ENCODE data around the gene OLFM1. TPM values are rescaled to one million over a fixed set of nuclear protein-coding genes. Genes with fewer than 3 reads are reported as not detected.
"Not testable (repeated sequence)": the region's sequence is repeated elsewhere in the genome, so short reads cannot be mapped to it uniquely, and the experiment has no call there.

The OLFM1 gene
- total RNA-seq, 1 donor from 2014 or later = 0.58 TPM

DNA sequence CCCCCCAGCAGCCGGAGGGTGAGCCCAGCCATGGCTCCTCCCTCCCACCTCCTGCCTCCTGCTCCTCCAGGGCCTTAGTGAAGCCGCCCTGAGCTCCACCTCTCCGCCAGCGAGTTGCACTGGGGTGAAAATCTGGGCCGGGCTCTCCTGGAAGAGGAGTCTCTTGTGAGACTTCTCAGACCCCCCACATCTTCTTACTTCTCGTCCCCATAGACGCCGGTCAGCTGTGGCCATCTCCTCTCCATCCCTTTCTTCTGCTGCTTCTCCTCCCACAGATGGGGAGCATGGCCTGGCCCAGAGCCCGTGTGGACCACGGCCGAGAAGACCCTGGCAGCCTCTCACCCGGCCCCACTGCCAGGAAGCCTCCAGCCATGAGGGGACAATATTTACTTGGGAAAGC is 17.3 kb downstream of the OLFM1 start:
- no peak for DNase-seq (ENCODE audit: extremely low read depth, low read depth, low spot score)

DNA sequence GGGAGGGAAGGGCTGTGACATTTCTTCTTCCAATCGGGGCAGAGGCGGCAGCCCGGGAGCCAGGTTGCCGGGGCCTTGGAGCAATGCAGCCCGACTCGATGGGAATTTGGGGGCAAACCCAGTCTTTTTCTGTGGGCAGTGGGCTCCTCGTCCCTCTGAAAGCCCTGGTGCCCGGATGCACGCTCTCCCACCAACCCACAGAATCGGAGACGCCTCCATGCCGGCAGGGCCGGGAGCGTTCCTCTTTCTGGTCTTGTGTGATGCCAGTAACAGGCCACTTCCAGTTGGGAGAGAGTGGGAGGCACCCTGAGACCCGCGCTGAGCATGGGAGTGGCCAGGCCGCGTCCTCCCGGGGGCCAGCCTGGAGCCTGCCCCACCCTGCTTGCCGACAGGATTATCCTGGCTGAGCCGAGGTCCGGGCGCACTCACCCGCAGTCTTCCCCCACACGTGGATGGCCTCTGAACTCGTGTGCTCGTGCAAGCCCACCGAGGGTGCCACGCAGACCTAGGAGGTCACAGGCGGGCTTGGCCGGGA is 17.8 kb downstream of the OLFM1 start:
- DNase-seq (ENCODE audit: extremely low read depth, low read depth, low spot score) = no peak

DNA sequence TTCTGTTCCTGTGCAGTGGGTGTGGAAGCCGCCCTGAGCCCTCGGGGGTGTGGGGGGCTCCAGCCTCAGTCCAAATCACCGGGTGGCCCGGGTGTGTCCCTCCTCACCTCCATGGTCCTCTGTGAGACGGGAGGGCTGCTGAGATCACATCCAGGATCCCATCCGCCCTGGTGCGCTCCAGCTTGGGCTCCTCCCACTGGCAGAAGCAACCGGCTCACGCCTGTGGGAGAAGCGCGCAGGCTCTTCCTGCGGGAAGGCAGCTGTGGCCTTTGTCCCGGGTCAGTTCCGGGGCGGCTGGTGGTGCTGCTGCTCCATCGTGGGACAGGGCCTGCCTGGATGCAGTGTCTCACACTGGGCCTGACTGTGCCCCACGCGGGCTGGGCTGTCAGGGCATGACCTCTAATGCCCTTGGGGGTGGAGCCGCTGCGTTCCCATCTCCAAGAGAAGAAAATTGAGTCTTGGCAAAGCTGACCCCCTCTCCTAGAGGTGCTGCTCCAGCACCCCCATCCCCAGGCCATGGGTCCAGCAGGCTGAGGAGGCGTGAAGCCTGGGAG is 18.5 kb downstream of the OLFM1 start:
- DNase-seq (ENCODE audit: extremely low read depth, low read depth, low spot score) = no peak

GRCh38 chr9:135106551-135107270 is 19.2 kb downstream of the OLFM1 start:
- DNase-seq (ENCODE audit: extremely low read depth, low read depth, low spot score) = no peak

GRCh38 chr9:135107581-135108235 is 20.2 kb downstream of the OLFM1 start:
- no peak for DNase-seq (ENCODE audit: extremely low read depth, low read depth, low spot score)

- DNase-seq (ENCODE audit: extremely low read depth, low read depth, low spot score) = no peak
These were observed 21.5 kb downstream of the OLFM1 start for GRCh38 chr9:135108831-135109510.

- no peak for DNase-seq (ENCODE audit: extremely low read depth, low read depth, low spot score)
These were observed 22.2 kb downstream of the OLFM1 start for GRCh38 chr9:135109650-135110049.

- DNase-seq (ENCODE audit: extremely low read depth, low read depth, low spot score) = no peak
These were observed 22.9 kb downstream of the OLFM1 start for GRCh38 chr9:135110416-135110815.

DNA sequence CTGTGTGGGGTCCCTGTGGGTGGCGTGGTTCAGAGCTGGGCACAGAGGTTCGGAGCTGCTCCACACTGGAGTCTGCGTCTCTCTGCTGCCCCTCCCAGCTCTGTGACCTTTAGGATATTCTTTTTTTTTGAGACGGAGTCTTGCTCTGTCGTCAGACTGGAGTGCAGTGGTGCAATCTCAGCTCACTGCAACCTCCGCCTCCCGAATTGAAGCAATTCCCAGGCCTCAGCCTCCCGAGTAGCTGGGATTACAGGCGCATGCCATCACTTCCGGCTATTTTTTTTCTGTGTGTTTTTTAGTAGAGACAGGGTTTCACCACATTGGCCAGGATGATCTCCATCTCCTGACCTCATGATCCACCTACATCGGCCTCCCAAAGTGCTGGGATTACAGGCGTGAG is 24.1 kb downstream of the OLFM1 start:
- not testable (repeated sequence) for DNase-seq (ENCODE audit: extremely low read depth, low read depth, low spot score)

DNA sequence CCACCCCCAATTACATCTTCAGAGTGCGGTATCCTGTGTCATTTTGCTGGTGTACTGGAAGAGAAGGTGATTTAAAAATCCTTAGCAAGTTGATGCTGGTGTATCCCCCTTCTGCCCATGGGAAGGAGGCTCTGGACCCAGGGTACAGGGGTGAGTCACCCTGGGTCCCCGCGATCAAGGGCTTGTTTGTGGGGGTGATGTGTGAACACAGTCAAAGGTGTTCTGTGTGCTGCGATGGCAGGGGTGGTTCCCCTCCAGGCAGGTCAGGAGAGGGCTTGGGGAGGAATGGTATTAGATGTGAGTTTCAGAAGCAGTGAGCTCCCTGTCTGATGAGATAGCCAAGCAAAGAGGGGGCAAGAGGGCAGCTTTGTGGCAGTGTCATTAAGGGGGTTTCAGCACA is 28.9 kb downstream of the OLFM1 start:
- DNase-seq (ENCODE audit: extremely low read depth, low read depth, low spot score) = no peak

GRCh38 chr9:135116881-135117280 is 29.4 kb downstream of the OLFM1 start:
- no peak for DNase-seq (ENCODE audit: extremely low read depth, low read depth, low spot score)

DNA sequence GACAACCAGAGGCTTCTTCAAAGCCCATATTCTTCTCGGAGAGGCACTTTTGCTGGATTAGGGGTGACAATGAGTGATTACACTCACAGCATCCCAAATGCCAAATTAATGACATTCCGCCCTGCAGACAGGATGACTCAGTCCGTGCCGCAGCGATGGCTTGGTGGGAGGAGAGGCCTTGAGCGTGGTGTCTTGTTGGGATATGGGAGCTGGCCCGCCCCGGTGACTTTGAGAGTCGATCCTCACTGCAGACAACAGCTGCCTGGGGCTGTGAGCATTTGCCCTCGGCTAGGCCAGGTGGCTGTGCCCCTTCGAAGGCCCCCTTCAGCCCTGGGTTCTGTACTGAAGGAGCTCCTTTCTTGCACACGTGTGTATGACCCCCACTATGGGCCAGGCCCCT is 29.8 kb downstream of the OLFM1 start:
- no peak for DNase-seq (ENCODE audit: extremely low read depth, low read depth, low spot score)

GRCh38 chr9:135119496-135120064 is 32.1 kb downstream of the OLFM1 start:
- no peak for DNase-seq (ENCODE audit: extremely low read depth, low read depth, low spot score)

GRCh38 chr9:135120249-135120648 is 32.8 kb downstream of the OLFM1 start:
- no peak for DNase-seq (ENCODE audit: extremely low read depth, low read depth, low spot score)

DNA sequence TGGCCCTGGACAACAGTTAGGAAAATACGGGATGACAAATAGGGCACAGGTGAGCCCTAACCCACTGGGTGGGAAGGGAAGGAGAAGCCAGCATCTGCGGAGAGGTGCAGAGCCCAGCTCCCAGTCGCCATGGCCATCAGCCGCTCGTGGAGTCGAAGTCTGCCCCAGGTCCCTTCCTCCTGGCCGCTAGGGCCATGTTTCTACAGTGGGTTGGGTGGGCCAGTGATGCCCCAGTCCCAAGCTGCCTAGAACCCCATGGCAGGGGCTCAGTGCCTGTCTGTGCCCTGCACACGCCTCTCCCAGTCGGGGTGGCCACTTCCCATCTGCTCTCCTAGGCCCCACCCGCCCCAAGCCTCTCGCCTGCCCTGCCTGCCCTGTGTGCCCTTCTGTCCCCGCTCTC is 34.8 kb downstream of the OLFM1 start:
- no peak for DNase-seq (ENCODE audit: extremely low read depth, low read depth, low spot score)

DNA sequence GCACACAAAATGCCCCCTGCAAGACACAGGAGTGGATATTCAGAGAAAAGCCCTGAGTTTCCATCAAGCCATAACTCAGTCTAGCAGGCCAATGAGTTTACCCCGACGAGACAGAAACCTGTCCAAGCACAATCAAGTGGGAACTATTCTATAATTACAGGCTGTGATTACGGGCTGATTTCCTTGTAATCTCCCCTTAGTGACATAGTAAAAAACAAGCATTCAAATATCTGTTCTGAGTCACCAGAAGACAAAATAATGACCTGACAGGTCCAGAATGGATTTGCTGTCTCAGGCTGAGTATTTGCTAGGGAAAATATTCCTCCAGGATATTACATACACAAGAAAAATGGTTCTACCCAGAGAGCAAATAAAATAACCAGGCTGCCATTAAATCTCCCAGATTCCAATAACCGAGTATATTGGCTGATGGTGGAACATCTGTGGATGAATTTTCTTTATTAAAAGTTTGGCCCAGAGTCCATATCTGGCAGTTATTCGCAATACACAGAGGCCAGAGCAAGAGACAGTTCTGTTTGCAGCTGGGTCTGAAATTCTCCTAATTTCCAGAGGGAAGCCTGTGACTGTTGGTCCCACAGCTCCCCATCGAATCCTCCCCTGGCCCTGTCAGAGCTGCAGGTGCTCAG is 35.8 kb downstream of the OLFM1 start:
- DNase-seq (ENCODE audit: extremely low read depth, low read depth, low spot score) = no peak

- DNase-seq (ENCODE audit: extremely low read depth, low read depth, low spot score) = no peak
These were observed 36.3 kb downstream of the OLFM1 start for GRCh38 chr9:135123773-135124134.

GRCh38 chr9:135126451-135127187 is 39.2 kb downstream of the OLFM1 start:
- DNase-seq (ENCODE audit: extremely low read depth, low read depth, low spot score) = no peak

- no peak for DNase-seq (ENCODE audit: extremely low read depth, low read depth, low spot score)
These were observed 40.5 kb downstream of the OLFM1 start for GRCh38 chr9:135127718-135128670.

Data from glomerular endothelial cell (primary cell).